ENCODE results near the gene SNAI1. TPM values are rescaled to one million over a fixed set of nuclear protein-coding genes. Genes with fewer than 3 reads are reported as not detected.
A peak's percentile ranks its signal among the peaks of the same experiment; 100 is the strongest.

The SNAI1 gene
- total and polyA plus RNA-seq, 2 donors from 2014 or later = 3.7 to 4.5 TPM

DNA sequence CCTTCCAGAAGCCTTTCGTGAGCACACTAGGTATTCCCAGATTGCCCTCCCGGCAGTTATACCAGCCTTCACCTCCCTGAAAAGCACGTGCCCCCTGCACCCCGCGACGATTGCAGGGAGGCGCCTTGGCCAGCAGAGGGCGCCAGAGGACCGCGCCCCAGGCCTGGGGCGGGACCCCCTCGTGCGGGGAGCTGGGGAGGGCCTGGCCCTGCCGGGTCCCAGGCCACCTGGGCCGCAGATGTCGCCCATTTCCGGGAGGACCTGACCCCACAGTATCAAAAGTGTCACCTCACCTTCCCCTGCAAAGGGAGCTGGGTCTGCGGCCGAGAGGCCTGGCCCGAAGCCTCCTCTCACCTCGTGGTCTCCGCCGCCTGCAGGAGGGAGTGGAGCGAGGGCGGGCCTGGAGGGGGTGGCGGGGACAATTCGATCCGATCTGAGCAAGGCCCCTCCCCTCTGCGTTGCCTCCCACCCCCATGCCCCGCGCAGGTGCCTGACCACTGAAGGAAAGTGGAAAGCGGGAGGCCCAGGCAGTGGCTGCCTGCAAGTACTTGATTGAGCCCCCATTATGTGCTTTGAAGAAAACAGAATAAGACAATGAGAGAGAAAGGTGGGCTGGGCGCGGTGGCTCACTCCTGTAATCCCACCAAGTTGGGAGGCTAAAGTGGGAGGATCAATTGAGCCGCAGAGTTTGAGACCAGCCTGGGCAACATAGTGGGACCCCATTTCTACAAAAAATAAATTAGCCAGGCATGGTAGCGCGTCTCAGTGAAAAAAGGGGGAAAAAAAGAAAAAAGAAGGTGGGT, 3.5 kb upstream of the SNAI1 start:
- FAIRE-seq (no peak), DNase-seq (peak; percentile 57 to 88 (median 78))
- Histone ChIP-seq H3K9ac (ENCODE audit: low read length in 3 of 3) (no peak overlapping the region), H3K27me3 (ENCODE audit: control insufficient read depth, insufficient read depth, low read length) (no peaks in the 10 kb centered on the region), H3K36me3 (ENCODE audit: control insufficient read depth in 2 of 3, insufficient read depth in 3 of 3, low read length in 3 of 3) (no peaks in the 10 kb centered on the region), H3K4me1 (ENCODE audit: control insufficient read depth in 2 of 3, insufficient read depth in 2 of 3, low read depth in 1 of 3, low read length in 3 of 3) (peaks cover 0 to 7% (median 0%) of the 10 kb centered on the region in 3 donors), H3K9me3 (ENCODE audit: control insufficient read depth in 2 of 3, insufficient read depth in 1 of 3, low read length in 3 of 3) (no peaks in the 10 kb centered on the region), H3K4me3 (ENCODE audit: low read length in 3 of 3) (no peak overlapping the region), H3K27ac (ENCODE audit: low read depth in 2 of 2, low read length in 2 of 2) (no peak overlapping the region)
- intact Hi-C loops (cut with DNase I) = no loop called here
- TF ChIP-seq, protein P1, sequence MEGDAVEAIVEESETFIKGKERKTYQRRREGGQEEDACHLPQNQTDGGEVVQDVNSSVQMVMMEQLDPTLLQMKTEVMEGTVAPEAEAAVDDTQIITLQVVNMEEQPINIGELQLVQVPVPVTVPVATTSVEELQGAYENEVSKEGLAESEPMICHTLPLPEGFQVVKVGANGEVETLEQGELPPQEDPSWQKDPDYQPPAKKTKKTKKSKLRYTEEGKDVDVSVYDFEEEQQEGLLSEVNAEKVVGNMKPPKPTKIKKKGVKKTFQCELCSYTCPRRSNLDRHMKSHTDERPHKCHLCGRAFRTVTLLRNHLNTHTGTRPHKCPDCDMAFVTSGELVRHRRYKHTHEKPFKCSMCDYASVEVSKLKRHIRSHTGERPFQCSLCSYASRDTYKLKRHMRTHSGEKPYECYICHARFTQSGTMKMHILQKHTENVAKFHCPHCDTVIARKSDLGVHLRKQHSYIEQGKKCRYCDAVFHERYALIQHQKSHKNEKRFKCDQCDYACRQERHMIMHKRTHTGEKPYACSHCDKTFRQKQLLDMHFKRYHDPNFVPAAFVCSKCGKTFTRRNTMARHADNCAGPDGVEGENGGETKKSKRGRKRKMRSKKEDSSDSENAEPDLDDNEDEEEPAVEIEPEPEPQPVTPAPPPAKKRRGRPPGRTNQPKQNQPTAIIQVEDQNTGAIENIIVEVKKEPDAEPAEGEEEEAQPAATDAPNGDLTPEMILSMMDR (IDR thresholded peaks at IDR 0.05; ENCODE audit: borderline replicate concordance, extremely low read depth, insufficient read depth) = peak; percentile 98

DNA sequence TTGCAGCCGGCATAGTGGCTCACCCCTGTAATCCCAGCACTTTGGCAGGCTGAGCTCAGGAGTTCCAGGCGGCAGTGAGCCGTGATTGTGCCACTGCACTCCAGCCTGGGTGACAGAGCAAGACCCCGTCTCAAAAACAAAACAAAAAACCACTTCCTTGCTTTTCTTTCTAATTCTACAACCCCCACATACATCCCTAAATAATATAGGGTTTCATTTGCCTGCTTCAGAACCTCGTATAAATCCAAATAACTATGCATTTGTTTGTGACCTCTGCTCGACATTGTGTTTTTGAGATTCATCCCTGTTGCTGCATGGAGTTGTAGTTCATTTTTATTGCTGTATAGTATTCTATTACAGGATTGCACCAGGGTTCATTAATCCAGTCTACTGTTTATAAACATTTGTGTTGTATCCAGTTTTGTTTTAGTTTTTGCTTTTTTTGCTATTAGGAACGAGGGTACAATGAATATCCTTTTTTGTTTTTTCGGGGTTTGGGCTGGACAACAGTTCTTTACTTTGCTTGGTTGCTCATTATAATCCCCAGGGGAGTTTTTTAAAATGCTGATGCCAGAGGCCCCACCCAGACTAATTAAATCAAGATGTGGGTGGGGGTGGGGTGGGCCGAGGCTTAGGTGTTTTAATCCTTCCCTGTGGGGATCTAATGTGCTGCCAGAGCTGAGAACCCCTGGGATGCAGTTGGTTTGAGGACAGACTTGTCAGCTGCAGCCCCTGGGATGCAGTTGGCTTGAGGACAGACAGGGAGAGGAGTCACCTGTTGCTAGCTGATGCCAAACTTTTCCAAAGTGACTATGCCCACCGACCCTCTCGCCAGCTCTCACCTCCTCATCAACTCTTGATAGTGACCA, 2.4 kb upstream of the SNAI1 start:
- H3K9me3 ChIP-seq (ENCODE audit: control insufficient read depth in 2 of 3, insufficient read depth in 1 of 3, low read length in 3 of 3) = no peaks in the 10 kb centered on the region
- H3K27me3 ChIP-seq (ENCODE audit: control insufficient read depth, insufficient read depth, low read length) = no peaks in the 10 kb centered on the region
- H3K4me1 ChIP-seq (ENCODE audit: control insufficient read depth in 2 of 3, insufficient read depth in 2 of 3, low read depth in 1 of 3, low read length in 3 of 3) = peaks cover 0 to 7% (median 0%) of the 10 kb centered on the region in 3 donors
- intact Hi-C loops (cut with DNase I) = loop anchor here (5.0 kb wide), 1 partner anchor 87 kb away; no protein-coding TSS in a partner anchor
- FAIRE-seq = no peak
- DNase-seq = peak in 1 of 5 donors; percentile 42
- H3K9ac ChIP-seq (ENCODE audit: low read length in 3 of 3) = no peak overlapping the region
- H3K36me3 ChIP-seq (ENCODE audit: control insufficient read depth in 2 of 3, insufficient read depth in 3 of 3, low read length in 3 of 3) = no peaks in the 10 kb centered on the region
- no peak overlapping the region for H3K4me3 ChIP-seq (ENCODE audit: low read length in 3 of 3)
- TF ChIP-seq, protein P1 (IDR thresholded peaks at IDR 0.05; ENCODE audit: borderline replicate concordance, extremely low read depth, insufficient read depth) = no peak
- no peak overlapping the region for H3K27ac ChIP-seq (ENCODE audit: low read depth in 2 of 2, low read length in 2 of 2)

DNA sequence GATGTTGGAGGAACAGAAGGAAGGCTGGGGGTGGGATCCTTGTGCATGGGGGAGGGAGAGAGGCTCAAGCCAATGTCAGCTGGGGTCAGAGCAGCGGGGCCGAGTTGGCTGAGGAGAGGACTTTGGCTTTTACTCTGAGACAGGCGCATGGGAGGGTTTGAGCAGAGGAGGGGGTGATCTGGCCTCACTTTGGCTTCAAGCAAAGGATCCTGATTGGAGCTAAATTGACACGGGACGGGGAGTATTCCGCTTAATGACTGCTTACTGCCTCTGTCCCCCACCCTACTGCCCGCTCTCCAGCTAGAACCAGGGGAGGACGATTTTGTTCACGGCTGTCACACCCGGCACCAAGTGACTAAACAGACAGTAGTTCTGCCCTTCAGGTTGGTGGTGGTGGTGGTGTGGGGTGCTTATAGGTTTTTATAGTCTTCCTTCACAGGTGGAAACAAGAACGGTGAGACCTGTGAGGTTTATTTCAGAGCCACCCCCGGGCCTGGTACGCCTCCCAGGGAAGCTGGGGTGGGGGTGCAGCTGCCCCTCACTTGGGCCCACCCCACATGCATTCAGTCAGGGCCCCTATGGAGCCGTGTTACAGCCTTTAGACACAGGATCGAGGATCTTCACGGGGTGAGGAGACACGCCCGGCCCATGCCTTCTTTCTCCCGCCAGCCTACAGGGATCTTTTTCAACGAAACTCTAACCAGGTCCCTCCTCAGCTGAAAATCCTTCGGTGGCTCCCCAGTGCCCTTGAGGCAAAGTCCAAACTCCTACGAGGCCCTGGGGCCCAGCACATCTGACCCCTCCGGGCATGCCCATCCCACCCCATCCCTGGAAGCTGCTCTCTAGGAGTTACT, 1.3 kb upstream of the SNAI1 start:
- TF ChIP-seq, protein P1 (IDR thresholded peaks at IDR 0.05; ENCODE audit: borderline replicate concordance, extremely low read depth, insufficient read depth) = no peak
- Histone ChIP-seq H3K4me3 (ENCODE audit: low read length in 3 of 3) (no peak overlapping the region), H3K27ac (ENCODE audit: low read depth in 2 of 2, low read length in 2 of 2) (peak overlapping the region in 1 of 2 donors; percentile 1), H3K9ac (ENCODE audit: low read length in 3 of 3) (no peak overlapping the region), H3K4me1 (ENCODE audit: control insufficient read depth in 2 of 3, insufficient read depth in 2 of 3, low read depth in 1 of 3, low read length in 3 of 3) (peaks cover 0 to 7% (median 0%) of the 10 kb centered on the region in 3 donors), H3K36me3 (ENCODE audit: control insufficient read depth in 2 of 3, insufficient read depth in 3 of 3, low read length in 3 of 3) (no peaks in the 10 kb centered on the region), H3K27me3 (ENCODE audit: control insufficient read depth, insufficient read depth, low read length) (no peaks in the 10 kb centered on the region), H3K9me3 (ENCODE audit: control insufficient read depth in 2 of 3, insufficient read depth in 1 of 3, low read length in 3 of 3) (no peaks in the 10 kb centered on the region)
- DNase-seq = peak in 1 of 5 donors; percentile 66
- intact Hi-C loops (cut with DNase I) = loop anchor here (5.0 kb wide), 1 partner anchor 86 kb away; no protein-coding TSS in a partner anchor
- FAIRE-seq = no peak
